ENCODE data around the gene ACY1. TPM values are rescaled to one million over a fixed set of nuclear protein-coding genes. Genes with fewer than 3 reads are reported as not detected.

Gene ACY1
- total and polyA plus RNA-seq, 2 of the 13 experiments (the other 11 are each of a cell fraction or from before 2014, with no cell fraction given), result 113 to 162 TPM

- TF ChIP-seq CHD2 (IDR thresholded peaks at IDR 0.05; ENCODE audit: low read depth, low read length) (no peak), ZNF878 (CRISPR knock-in tag; IDR thresholded peaks at IDR 0.05) (no peak), ZNF337 (CRISPR knock-in tag; IDR thresholded peaks at IDR 0.05; ENCODE audit: borderline replicate concordance, low read depth) (no peak), LBX2 (CRISPR knock-in tag; IDR thresholded peaks at IDR 0.05; ENCODE audit: borderline replicate concordance) (no peak), SKIL (CRISPR knock-in tag; IDR thresholded peaks at IDR 0.05; ENCODE audit: borderline replicate concordance) (no peak), GATAD1 (CRISPR knock-in tag; IDR thresholded peaks at IDR 0.05) (no peak), SNAPC5 (CRISPR knock-in tag; IDR thresholded peaks at IDR 0.05; ENCODE audit: borderline replicate concordance) (0 out of 2 replicates have a peak, but pooled peaks have one; percentile 55), TMF1 (CRISPR knock-in tag; IDR thresholded peaks at IDR 0.05; ENCODE audit: low read depth) (no peak), AHR (CRISPR knock-in tag; IDR thresholded peaks at IDR 0.05) (0 out of 2 replicates have a peak, but pooled peaks have one; percentile 23), HINFP (CRISPR knock-in tag; IDR thresholded peaks at IDR 0.05; ENCODE audit: low read depth) (no peak), KMT2A (CRISPR knock-in tag; IDR thresholded peaks at IDR 0.05) (no peak; the same call in 1 of the 2 replicates), KLF6 (CRISPR knock-in tag; IDR thresholded peaks at IDR 0.05) (no peak), YEATS4 (CRISPR knock-in tag; IDR thresholded peaks at IDR 0.05; ENCODE audit: borderline replicate concordance) (0 out of 2 replicates have a peak, but pooled peaks have one; percentile 26), NR2F6 (IDR thresholded peaks at IDR 0.05) (no peak), NR2F6 (CRISPR knock-in tag; IDR thresholded peaks at IDR 0.05) (no peak), ZNF276 (CRISPR knock-in tag; IDR thresholded peaks at IDR 0.05; ENCODE audit: low read depth) (no peak), ZNF761 (CRISPR knock-in tag; conservative IDR thresholded peaks at IDR 0.05) (no peak), MIXL1 (CRISPR knock-in tag; IDR thresholded peaks at IDR 0.05) (no peak), ZNF513 (CRISPR knock-in tag; conservative IDR thresholded peaks at IDR 0.05) (no peak), ZMYM3 (CRISPR knock-in tag; IDR thresholded peaks at IDR 0.05) (no peak), ZNF572 (CRISPR knock-in tag; IDR thresholded peaks at IDR 0.05) (no peak), ZNF33A (CRISPR knock-in tag; IDR thresholded peaks at IDR 0.05; ENCODE audit: borderline replicate concordance) (no peak), ZBTB7A (CRISPR knock-in tag; IDR thresholded peaks at IDR 0.05) (no peak), ZNF547 (CRISPR knock-in tag; IDR thresholded peaks at IDR 0.05) (peak; percentile 23; the same call in 1 of the 2 replicates)
Measured at GRCh38 chr3:51967384-51968169, 15.8 kb upstream of the ACY1 start, which contains the start of gene PCBP4 (continued).

Measured in HepG2 (cell line).